Body of pancreas (tissue), 4 donors: ENCODE data around the gene MYLK3.

Experiments
- POLR2A ChIP-seq, 3 donors: fragments of 450-650 bp; IDR thresholded peaks; one replicate each; pipeline ENCODE4 v1.6.1; 2016; ENCODE audit warnings: antibody characterized with exemption in 3 of 3, mild to moderate bottlenecking in 2 of 3
- TF ChIP-seq, protein P1 (sequence below), 7 experiments: fragments of 450-650 bp in 4 of 7; fragments of 200-600 bp in 3 of 7; sonication (generic) in 3 of 7; IDR thresholded peaks; one replicate each; pipeline ENCODE4 v1.5.1; 2016 to 2019; ENCODE audit warnings: antibody characterized with exemption in 7 of 7

- no peak for TF ChIP-seq POLR2A (IDR thresholded peaks at IDR 0.05)
- TF ChIP-seq, protein P1, sequence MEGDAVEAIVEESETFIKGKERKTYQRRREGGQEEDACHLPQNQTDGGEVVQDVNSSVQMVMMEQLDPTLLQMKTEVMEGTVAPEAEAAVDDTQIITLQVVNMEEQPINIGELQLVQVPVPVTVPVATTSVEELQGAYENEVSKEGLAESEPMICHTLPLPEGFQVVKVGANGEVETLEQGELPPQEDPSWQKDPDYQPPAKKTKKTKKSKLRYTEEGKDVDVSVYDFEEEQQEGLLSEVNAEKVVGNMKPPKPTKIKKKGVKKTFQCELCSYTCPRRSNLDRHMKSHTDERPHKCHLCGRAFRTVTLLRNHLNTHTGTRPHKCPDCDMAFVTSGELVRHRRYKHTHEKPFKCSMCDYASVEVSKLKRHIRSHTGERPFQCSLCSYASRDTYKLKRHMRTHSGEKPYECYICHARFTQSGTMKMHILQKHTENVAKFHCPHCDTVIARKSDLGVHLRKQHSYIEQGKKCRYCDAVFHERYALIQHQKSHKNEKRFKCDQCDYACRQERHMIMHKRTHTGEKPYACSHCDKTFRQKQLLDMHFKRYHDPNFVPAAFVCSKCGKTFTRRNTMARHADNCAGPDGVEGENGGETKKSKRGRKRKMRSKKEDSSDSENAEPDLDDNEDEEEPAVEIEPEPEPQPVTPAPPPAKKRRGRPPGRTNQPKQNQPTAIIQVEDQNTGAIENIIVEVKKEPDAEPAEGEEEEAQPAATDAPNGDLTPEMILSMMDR (IDR thresholded peaks at IDR 0.05) = no peak
These were observed 15.0 kb upstream of the MYLK3 start for GRCh38 chr16:46763147-46763546.
